ENCODE measurements around the gene CES3.
"Not testable (repeated sequence)": the region's sequence is repeated elsewhere in the genome, so short reads cannot be mapped to it uniquely, and the experiment has no call there.

DNA sequence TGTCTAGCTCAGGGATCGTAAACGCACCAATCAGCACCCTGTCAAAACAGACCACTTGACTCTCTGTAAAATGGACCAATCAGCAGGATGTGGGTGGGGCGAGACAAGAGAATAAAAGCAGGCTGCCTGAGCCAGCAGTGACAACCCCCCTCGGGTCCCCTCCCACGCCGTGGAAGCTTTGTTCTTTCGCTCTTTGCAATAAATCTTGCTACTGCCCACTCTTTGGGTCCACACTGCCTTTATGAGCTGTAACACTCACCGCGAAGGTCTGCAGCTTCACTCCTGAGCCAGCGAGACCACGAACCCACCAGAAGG, 13.8 kb downstream of the CES3 start:
- TF ChIP-seq, protein P1, sequence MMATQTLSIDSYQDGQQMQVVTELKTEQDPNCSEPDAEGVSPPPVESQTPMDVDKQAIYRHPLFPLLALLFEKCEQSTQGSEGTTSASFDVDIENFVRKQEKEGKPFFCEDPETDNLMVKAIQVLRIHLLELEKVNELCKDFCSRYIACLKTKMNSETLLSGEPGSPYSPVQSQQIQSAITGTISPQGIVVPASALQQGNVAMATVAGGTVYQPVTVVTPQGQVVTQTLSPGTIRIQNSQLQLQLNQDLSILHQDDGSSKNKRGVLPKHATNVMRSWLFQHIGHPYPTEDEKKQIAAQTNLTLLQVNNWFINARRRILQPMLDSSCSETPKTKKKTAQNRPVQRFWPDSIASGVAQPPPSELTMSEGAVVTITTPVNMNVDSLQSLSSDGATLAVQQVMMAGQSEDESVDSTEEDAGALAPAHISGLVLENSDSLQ (IDR thresholded peaks at IDR 0.05), result not testable (repeated sequence)
- TF ChIP-seq BHLHE40 (IDR thresholded peaks at IDR 0.05; ENCODE audit: borderline replicate concordance), result not testable (repeated sequence)
